Skeletal muscle satellite cell (primary cell): Measurements from ENCODE around the gene GPX7.

ENCODE experiments used
- H3K27me3 ChIP-seq: 2 replicates; pipeline ENCODE4 v1.7.0; 2013; ENCODE audit warnings: low read length; ENCODE audit not compliant: control insufficient read depth, insufficient read depth
- H3K36me3 ChIP-seq: 2 replicates; pipeline ENCODE4 v1.7.0; 2013; ENCODE audit warnings: mild to moderate bottlenecking, control low read depth, low read length; ENCODE audit not compliant: insufficient read depth
- H3K4me1 ChIP-seq: 2 replicates; pipeline ENCODE4 v1.7.0; 2013; ENCODE audit warnings: low read length; ENCODE audit not compliant: control insufficient read depth, insufficient read depth
- H3K4me2 ChIP-seq: 2 replicates; pipeline ENCODE4 v1.7.0; 2013; ENCODE audit warnings: mild to moderate bottlenecking, low read length
- H3K4me3 ChIP-seq: 2 replicates; pipeline ENCODE4 v1.7.0; 2013; ENCODE audit warnings: low read length
- H3K9ac ChIP-seq: 2 replicates; pipeline ENCODE4 v1.7.0; 2013; ENCODE audit warnings: mild to moderate bottlenecking, low read depth, low read length, moderate library complexity
- H3K9me3 ChIP-seq: replicated peaks from 2 replicates; pipeline ENCODE4 v1.7.0; 2013; ENCODE audit warnings: mild to moderate bottlenecking, control low read depth, low read length

Gene GPX7

GRCh38 chr1:52590266-52590665 is 11.9 kb upstream of the GPX7 start:
- Histone ChIP-seq H3K27me3 (peaks cover 22% of the 10 kb centered on the region), H3K4me3 (no peak overlapping the region), H3K9me3 (no peaks in the 10 kb centered on the region), H3K36me3 (no peaks in the 10 kb centered on the region), H3K4me1 (no peaks in the 10 kb centered on the region), H3K9ac (no peak overlapping the region), H3K4me2 (no peak overlapping the region)

GRCh38 chr1:52592637-52593323 is 9.4 kb upstream of the GPX7 start:
- Histone ChIP-seq H3K9ac (no peak overlapping the region), H3K36me3 (no peaks in the 10 kb centered on the region), H3K4me1 (no peaks in the 10 kb centered on the region), H3K4me2 (no peak overlapping the region), H3K9me3 (no peaks in the 10 kb centered on the region), H3K27me3 (peaks cover 15% of the 10 kb centered on the region), H3K4me3 (no peak overlapping the region)

GRCh38 chr1:52593495-52593894 is 8.7 kb upstream of the GPX7 start:
- Histone ChIP-seq H3K4me1 (no peaks in the 10 kb centered on the region), H3K36me3 (no peaks in the 10 kb centered on the region), H3K9ac (no peak overlapping the region), H3K4me2 (no peak overlapping the region), H3K4me3 (no peak overlapping the region), H3K9me3 (no peaks in the 10 kb centered on the region), H3K27me3 (peaks cover 12% of the 10 kb centered on the region)

- Histone ChIP-seq H3K9ac (no peak overlapping the region), H3K27me3 (peaks cover 6% of the 10 kb centered on the region), H3K9me3 (no peaks in the 10 kb centered on the region), H3K4me2 (no peak overlapping the region), H3K4me3 (no peak overlapping the region), H3K36me3 (no peaks in the 10 kb centered on the region), H3K4me1 (peaks cover 8% of the 10 kb centered on the region)
Measured at GRCh38 chr1:52595061-52595460, 7.1 kb upstream of the GPX7 start.

DNA sequence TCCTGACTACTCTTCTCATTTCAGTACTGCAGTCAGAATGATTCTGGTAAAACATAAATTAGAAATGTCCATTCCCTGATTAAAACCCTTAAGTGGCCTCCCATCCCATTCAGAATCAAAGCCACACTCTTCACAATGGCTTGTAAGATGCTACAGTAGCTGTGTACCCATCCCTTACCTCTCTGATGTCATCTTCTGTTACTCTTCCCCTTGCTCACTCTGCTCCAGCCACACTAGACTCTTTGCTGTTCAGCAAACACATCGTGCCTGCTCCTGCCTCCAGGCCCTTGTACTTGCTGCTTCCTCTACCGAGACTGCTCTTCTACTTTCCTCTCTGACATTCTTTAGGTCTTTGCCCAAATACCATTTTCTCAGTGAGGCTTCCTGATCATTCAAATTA is 4.3 kb upstream of the GPX7 start:
- H3K4me1 ChIP-seq, result peaks cover 20% of the 10 kb centered on the region
- no peaks in the 10 kb centered on the region for H3K36me3 ChIP-seq
- no peak overlapping the region for H3K4me2 ChIP-seq
- no peak overlapping the region for H3K4me3 ChIP-seq
- H3K9me3 ChIP-seq, result no peaks in the 10 kb centered on the region
- H3K27me3 ChIP-seq, result peaks cover 5% of the 10 kb centered on the region
- no peak overlapping the region for H3K9ac ChIP-seq

- Histone ChIP-seq H3K9me3 (no peaks in the 10 kb centered on the region), H3K4me1 (peaks cover 28% of the 10 kb centered on the region), H3K4me2 (no peak overlapping the region), H3K36me3 (no peaks in the 10 kb centered on the region), H3K4me3 (no peak overlapping the region), H3K27me3 (peaks cover 5% of the 10 kb centered on the region), H3K9ac (no peak overlapping the region)
Measured at GRCh38 chr1:52598729-52599128, 3.4 kb upstream of the GPX7 start.

DNA sequence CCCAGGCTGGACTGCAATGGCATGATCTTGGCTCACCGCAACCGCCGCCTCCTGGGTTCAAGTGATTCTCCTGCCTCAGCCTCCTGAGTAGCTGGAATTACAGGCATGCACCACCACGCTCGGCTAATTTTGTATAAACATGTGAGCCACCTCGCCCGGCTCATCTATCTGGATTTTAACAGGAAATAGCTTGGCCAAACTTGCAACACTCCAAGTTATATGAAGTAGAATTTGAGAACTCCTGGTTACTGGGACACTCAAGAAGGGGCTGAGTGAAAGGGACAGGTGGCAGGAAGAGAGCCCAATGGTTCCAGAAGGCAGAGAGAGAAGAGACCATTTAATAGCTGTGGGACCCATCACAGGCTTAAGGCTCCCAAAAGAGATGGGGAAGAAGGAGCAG is 2.9 kb upstream of the GPX7 start:
- H3K4me3 ChIP-seq, result no peak overlapping the region
- no peaks in the 10 kb centered on the region for H3K9me3 ChIP-seq
- H3K4me2 ChIP-seq, result no peak overlapping the region
- no peaks in the 10 kb centered on the region for H3K36me3 ChIP-seq
- H3K9ac ChIP-seq, result no peak overlapping the region
- H3K4me1 ChIP-seq, result peaks cover 33% of the 10 kb centered on the region
- H3K27me3 ChIP-seq, result peaks cover 5% of the 10 kb centered on the region

DNA sequence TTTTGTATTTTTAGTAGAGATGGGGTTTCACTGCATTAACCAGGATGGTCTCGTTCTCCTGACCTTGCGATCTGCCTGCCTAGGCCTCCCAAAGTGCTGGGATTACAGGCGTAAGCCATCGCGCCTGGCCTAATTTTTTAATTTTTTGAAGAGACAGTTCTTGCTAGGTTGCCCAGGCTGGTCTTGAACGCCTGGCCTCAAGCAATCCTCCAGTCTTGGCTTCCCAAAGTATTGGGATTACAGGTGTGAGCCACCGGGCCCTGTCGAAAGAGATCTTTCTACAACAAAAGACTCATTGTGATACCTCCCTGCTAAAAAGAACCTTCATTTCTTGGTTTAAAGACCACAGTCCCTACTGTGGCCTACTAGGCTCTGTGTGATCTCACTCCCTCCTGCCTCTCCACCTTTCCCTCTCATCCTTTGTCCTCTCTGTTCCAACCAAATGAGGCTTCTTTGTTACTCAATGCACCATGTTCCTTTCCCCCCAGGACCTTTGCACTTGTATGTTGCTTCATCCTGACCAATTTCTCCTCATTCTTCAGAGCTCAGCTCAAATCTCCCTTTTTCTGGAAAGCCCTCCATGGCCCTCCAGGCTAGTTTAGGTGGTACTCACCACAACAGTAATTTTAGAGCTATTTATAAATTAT is 1.5 kb upstream of the GPX7 start:
- Histone ChIP-seq H3K9ac (no peak overlapping the region), H3K9me3 (no peaks in the 10 kb centered on the region), H3K4me2 (no peak overlapping the region), H3K27me3 (no peaks in the 10 kb centered on the region), H3K4me1 (peaks cover 36% of the 10 kb centered on the region), H3K36me3 (no peaks in the 10 kb centered on the region), H3K4me3 (no peak overlapping the region)

DNA sequence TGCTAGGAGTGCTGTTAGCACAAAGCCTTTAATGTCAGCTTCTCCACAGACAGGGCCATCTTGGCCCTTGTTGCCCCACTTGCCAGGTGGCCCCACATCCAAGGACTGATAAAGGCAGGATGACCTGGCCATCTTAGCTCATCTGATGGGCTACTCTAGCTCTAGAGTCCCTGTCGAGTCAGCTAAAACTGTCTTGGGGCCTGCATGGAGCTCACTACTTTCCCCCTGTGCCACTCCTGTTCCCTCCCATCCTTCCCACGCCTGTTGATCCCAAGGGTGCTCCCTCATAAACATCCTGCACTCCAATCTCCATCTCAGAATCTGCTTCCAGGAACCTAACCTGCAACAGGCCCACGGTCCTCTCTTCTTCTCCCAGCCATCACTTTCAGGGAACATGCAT is 652 bp upstream of the GPX7 start:
- peaks cover 36% of the 10 kb centered on the region for H3K4me1 ChIP-seq
- H3K4me3 ChIP-seq, result peak overlapping the region; percentile 75
- H3K4me2 ChIP-seq, result peak overlapping the region; percentile 84
- peak overlapping the region; percentile 86 for H3K9ac ChIP-seq
- H3K36me3 ChIP-seq, result peaks cover under 1% of the 10 kb centered on the region
- no peaks in the 10 kb centered on the region for H3K27me3 ChIP-seq
- no peaks in the 10 kb centered on the region for H3K9me3 ChIP-seq

- H3K4me3 ChIP-seq, result peak overlapping the region; percentile 75
- H3K36me3 ChIP-seq, result peaks cover 15% of the 10 kb centered on the region
- peak overlapping the region; percentile 86 for H3K9ac ChIP-seq
- peaks cover 36% of the 10 kb centered on the region for H3K4me1 ChIP-seq
- no peaks in the 10 kb centered on the region for H3K9me3 ChIP-seq
- H3K27me3 ChIP-seq, result no peaks in the 10 kb centered on the region
- peak overlapping the region; percentile 84 for H3K4me2 ChIP-seq
Measured at GRCh38 chr1:52602856-52603600, 857 bp downstream of the GPX7 start.

DNA sequence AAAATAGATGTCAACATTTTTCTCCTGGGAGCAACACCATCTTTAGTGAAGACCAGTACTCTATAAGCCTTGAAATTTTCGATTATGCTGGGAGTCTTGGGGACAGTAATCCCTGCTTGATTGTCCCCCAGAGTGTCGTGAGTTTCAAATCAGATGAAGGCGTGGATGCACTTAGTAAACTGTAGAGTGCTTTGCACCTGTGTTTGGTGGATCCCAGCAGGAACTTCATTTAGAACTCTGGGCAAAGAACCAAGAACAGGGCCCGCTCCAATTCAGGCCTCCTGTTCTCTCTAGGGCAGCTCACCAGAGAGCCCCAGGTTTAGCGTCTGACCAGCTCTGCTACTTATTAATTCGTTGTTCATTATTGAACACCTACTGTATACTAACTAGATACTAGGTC is 1.5 kb downstream of the GPX7 start:
- Histone ChIP-seq H3K36me3 (peaks cover 20% of the 10 kb centered on the region), H3K9me3 (no peaks in the 10 kb centered on the region), H3K4me3 (no peak overlapping the region)

More for the DNA sequence above, 1.5 kb downstream of the GPX7 start:
- Histone ChIP-seq H3K4me1 (peaks cover 36% of the 10 kb centered on the region), H3K4me2 (peak overlapping the region; percentile 84), H3K9ac (no peak overlapping the region), H3K27me3 (no peaks in the 10 kb centered on the region)
